Muscle layer of duodenum (tissue), 2 donors: Measurements from ENCODE around the gene GRIN3B.

ENCODE experiments used
- H3K27ac ChIP-seq: one replicate; pipeline ENCODE4 v1.7.0; 2013; ENCODE audit warnings: mild to moderate bottlenecking, low read length
- H3K27me3 ChIP-seq: one replicate; pipeline ENCODE4 v1.7.0; 2013; ENCODE audit warnings: low read depth, mild to moderate bottlenecking, control low read depth, low read length
- H3K36me3 ChIP-seq, 2 donors: one replicate each; pipeline ENCODE4 v1.7.0; 2013; ENCODE audit warnings: low read length in 2 of 2, control low read depth in 1 of 2, mild to moderate bottlenecking in 1 of 2; ENCODE audit not compliant: insufficient read depth in 2 of 2, control insufficient read depth in 1 of 2
- H3K4me1 ChIP-seq, 2 donors: one replicate each; pipeline ENCODE4 v1.7.0; 2013; ENCODE audit warnings: low read length in 2 of 2, mild to moderate bottlenecking in 2 of 2, control low read depth in 1 of 2, moderate library complexity in 1 of 2; ENCODE audit not compliant: insufficient read depth in 2 of 2, control insufficient read depth in 1 of 2
- H3K4me3 ChIP-seq, 2 donors: one replicate each; pipeline ENCODE4 v1.7.0; 2013; ENCODE audit warnings: low read length in 2 of 2, low read depth in 1 of 2, mild to moderate bottlenecking in 1 of 2
- H3K9me3 ChIP-seq, 2 donors: one replicate each; pipeline ENCODE4 v1.7.0; 2013; ENCODE audit warnings: low read length in 2 of 2, control low read depth in 1 of 2, mild to moderate bottlenecking in 1 of 2; ENCODE audit not compliant: control insufficient read depth in 1 of 2
- donor health status: healthy.

GRIN3B gene

GRCh38 chr19:1011831-1012333 lies 11.7 kb downstream of the GRIN3B start:
- H3K36me3 ChIP-seq, result peaks cover 6 to 49% of the 10 kb centered on the region in 2 donors
- peaks cover 7 to 26% of the 10 kb centered on the region in 2 donors for H3K4me1 ChIP-seq
- H3K27me3 ChIP-seq, result no peaks in the 10 kb centered on the region
- no peak overlapping the region for H3K4me3 ChIP-seq
- H3K27ac ChIP-seq, result no peak overlapping the region
- no peaks in the 10 kb centered on the region for H3K9me3 ChIP-seq

DNA sequence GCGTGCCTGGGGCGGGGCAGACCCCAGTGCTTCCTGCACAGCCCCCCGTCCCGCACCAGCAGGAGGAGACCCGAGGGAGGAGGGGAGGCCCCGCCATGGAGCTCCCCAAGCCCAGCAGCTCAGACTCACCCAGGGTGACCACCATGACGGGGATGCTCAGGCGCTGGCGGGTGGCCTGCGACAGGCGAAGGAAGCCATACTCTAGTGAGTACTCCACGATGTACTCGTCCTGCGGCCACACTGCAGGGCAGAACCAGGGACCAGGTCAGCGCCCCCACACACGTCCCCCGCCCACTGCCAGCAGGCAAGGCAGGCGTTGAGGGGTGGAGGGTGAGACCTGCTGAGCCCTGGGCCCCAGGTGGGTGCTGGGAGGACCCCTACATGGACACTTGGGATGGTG lies 12.1 kb downstream of the GRIN3B start:
- Histone ChIP-seq H3K4me3 (no peak overlapping the region), H3K9me3 (no peaks in the 10 kb centered on the region), H3K27ac (no peak overlapping the region), H3K4me1 (peaks cover 7 to 31% of the 10 kb centered on the region in 2 donors), H3K36me3 (peaks cover 6 to 49% of the 10 kb centered on the region in 2 donors), H3K27me3 (no peaks in the 10 kb centered on the region)

DNA sequence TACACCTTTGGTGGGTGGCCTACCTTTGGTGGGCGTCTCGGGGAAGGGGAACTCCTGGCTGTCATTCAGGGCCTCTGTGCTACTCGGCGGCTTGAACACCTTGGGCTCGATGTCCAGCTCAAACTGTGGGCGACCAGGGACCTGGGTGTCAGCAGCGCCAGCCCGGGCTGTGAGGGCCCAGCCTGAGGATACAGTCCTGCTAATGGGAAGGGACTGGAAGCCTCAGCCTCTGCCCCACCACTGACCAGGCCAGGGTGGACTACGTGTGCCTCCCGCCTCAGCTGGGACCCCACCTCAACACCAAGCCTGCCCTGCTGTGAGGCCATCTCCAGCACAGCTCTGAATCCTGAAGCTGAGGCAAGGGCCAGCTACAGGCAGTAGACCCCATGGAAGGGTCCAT lies 13.0 kb downstream of the GRIN3B start:
- Histone ChIP-seq H3K9me3 (no peaks in the 10 kb centered on the region), H3K4me1 (peaks cover 10 to 40% of the 10 kb centered on the region in 2 donors), H3K27ac (no peak overlapping the region), H3K36me3 (peaks cover 6 to 49% of the 10 kb centered on the region in 2 donors), H3K27me3 (no peaks in the 10 kb centered on the region), H3K4me3 (no peak overlapping the region)

DNA sequence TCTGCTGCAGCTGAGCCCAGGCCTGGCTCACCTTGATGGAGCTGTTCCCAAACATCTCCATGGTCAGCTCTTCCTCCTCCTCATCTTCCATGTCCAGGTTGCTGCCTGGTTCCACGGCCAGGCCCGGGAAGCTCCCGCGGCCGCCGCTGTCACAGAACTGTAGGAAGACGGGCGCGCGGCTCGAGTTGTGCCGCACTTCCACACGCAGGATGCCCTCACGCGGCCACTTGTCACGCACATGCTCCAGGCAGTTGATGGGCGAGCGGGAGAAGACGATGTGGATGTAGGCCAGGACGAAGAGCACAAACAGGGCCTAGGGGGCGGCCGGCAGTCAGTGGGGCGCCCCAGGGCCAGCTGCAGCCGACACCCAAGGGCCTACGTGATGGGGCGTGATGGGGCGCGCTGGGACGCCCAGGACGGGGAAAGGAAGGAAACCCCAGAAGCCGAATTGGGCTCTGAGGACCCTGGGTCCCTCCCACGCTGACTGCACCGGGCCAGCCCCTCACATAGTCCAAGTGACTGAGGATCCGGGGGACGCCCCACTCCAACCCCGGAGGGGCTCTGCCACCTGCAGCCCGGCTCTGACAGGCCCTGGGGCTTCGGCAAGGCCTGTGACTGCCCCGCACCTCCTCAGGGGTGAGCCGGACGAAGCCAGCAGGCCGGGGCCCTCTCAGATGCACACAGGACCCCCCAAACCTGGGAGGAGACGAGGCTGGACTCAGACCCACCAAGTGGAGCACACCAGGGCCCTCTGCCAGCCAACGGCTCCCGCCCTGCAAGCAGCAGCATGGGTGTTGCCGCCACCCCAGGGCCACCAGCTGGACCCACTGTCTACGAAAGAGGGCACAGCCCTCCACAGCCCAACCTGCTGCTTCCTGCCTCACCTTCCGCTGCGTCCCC lies 14.2 kb downstream of the GRIN3B start:
- Histone ChIP-seq H3K27me3 (no peaks in the 10 kb centered on the region), H3K9me3 (no peaks in the 10 kb centered on the region), H3K4me1 (peaks cover 11 to 52% of the 10 kb centered on the region in 2 donors), H3K4me3 (no peak overlapping the region), H3K27ac (no peak overlapping the region), H3K36me3 (peaks cover 6 to 46% of the 10 kb centered on the region in 2 donors)

DNA sequence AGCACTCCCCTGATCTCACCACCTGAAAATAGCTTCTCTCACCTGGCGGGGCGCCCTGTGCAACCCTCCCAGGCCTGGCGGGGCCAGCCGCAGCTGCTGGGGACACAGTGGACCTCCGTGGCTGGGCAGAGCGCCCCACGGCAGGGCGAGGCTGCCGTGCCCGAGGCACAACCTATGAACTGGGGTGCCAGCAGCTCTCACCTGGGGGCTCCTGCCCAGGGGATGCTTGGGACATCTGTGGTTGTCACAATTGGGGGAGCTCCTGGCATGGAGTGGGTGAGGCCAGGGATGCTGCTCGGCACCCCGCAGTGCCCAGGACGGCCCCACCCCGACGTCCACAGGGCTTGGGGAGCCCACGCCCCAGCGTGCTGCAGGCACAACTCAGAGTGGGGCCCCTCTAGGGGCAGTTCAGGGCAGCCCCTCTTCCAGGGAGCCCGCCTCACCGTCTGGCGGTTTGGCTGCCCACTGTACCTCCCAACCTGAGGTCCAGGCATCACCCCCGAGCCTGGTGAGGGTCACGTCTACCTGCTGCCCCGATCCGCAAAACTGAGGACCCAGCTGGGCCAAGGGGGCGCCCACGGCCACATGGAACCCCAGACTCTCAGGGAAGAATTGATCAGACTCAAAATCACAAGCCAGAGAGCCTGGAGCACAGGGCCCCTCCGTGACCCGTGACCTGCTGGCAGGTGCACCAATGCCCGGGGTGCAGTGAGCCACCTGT lies 15.0 kb downstream of the GRIN3B start:
- Histone ChIP-seq H3K4me1 (peaks cover 11 to 54% of the 10 kb centered on the region in 2 donors), H3K9me3 (no peaks in the 10 kb centered on the region), H3K4me3 (no peak overlapping the region), H3K36me3 (peaks cover 6 to 39% of the 10 kb centered on the region in 2 donors), H3K27me3 (no peaks in the 10 kb centered on the region), H3K27ac (no peak overlapping the region)

DNA sequence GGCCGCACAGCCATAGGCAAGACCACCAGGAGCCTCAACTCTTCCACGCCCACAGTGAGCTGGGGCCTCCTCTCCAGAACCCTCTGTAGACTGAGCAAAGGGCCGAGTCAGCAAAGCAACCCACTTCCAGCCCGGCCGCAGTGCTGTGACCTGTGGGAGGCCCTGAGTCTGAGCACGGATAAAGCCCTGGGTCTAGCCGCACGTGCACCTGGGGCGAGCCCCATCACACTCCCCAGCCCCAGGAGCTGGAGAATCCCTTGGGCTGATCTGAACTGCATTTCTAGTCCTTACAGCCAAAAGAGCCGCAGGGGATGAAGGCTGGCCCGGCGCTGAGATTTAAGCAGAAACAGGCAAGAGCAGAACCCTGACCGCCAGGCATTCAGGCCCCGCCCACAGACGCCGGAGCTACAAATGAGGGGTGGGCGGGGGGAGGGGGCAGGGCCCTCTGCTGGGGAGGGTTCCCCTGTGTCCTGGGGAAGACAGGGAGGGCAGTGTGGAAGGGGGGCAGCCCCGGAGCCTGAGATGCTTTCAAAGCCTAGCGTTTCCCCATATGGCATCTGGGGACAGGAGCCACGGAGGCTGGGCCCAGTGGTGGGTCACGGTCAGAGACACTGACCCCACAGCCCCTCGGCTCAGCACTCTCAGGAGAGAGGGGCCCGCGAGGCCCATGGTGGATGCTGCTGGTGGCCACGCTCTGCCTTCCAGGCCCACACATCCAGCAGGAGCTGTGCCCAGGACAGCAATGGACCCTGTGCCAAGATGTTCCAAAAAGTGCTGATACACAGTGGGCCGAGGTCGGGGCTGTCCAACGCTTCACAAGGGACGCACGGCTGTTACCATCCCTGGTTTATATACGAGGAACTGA lies 15.8 kb downstream of the GRIN3B start:
- peak overlapping the region in 1 of 2 donors; percentile 17 for H3K4me3 ChIP-seq
- no peaks in the 10 kb centered on the region for H3K9me3 ChIP-seq
- no peaks in the 10 kb centered on the region for H3K27me3 ChIP-seq
- peaks cover 6 to 32% of the 10 kb centered on the region in 2 donors for H3K36me3 ChIP-seq
- peaks cover 11 to 51% of the 10 kb centered on the region in 2 donors for H3K4me1 ChIP-seq
- H3K27ac ChIP-seq, result no peak overlapping the region

DNA sequence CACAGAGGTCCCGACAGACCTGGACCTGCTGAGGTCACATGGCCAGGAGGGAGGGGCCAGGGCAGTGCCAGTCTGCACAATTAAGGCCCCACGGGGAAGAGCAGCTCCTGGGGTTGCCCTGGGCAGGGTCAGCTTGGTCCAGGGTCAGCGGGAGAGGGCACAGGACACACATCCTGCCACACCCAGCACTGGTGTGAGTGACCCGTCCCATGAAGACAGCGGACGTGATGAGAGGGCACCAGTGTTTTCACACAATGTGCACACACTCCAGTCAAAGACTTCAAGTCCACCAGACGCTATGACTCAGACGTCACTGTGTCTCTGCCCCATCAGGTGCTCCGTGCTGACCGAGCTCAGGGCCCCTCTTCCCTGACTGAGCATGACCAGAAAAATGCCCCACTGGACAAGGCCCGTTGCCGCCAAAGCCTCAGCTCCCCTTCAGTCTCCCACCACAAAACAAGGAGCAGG lies 16.5 kb downstream of the GRIN3B start:
- Histone ChIP-seq H3K4me1 (peaks cover 11 to 51% of the 10 kb centered on the region in 2 donors), H3K9me3 (no peaks in the 10 kb centered on the region), H3K4me3 (peak overlapping the region in 1 of 2 donors; percentile 17), H3K27ac (no peak overlapping the region), H3K27me3 (no peaks in the 10 kb centered on the region), H3K36me3 (peaks cover 6 to 26% of the 10 kb centered on the region in 2 donors)

DNA sequence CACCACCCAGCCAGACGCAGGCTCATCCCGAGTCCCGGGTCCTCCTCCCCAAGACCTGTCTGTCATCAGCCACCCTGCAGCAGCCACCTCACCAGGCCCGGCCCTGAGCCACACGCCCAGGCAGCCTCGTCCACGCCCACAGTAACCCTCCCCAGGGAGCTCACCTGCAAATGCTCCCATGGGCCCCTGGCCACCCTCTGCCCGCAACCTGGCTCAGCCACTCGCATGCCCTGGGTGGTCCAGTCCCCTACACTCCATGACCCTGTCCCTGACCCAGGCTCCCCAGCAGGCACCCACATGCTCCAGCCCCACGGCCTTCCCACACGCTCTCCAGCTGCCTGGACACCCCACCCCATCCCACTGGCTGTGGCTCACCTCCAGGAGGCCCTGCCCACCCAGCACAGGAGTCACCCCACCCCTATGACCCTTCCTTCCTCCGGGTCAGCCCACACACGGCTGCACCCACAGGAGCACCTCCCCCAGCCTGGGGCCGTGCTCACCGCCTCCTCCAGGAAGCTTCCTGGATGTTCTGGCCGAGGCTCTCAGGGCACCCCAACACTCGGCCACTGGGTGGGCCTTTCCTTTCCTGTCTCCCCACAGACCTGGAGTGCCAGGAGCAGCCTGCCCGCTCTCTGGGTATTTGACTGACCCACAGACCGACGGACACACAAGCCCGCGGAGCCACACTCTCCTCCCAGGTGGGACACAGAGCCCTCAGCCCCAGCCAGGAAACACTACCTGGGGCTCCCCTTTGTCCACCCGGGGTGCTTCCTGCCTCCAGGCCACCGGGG lies 17.1 kb downstream of the GRIN3B start:
- H3K27ac ChIP-seq, result no peak overlapping the region
- peaks cover 11 to 51% of the 10 kb centered on the region in 2 donors for H3K4me1 ChIP-seq
- H3K36me3 ChIP-seq, result peaks cover 6 to 19% of the 10 kb centered on the region in 2 donors
- H3K27me3 ChIP-seq, result no peaks in the 10 kb centered on the region
- H3K4me3 ChIP-seq, result peak overlapping the region in 1 of 2 donors; percentile 17
- H3K9me3 ChIP-seq, result no peaks in the 10 kb centered on the region

DNA sequence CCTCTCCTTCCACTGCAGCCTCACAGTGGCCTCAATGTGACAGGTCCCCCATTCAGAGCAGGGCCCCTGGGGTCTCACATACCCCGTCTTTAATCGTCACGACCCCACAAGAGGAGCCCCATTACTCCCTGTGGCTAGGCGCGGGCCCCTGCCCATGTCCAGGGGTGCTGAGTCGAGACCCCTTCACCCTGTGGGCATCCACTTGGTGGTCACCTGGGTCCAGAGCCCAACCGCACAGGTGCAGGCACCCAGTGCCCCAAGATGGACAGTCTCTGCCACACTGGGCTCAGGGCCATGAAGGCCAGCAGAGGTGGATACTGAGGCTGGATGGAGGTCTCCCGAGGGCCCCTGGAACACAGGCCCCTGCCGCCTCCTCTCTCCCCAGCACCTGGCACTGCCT lies 17.7 kb downstream of the GRIN3B start:
- Histone ChIP-seq H3K36me3 (peaks cover 5 to 14% of the 10 kb centered on the region in 2 donors), H3K4me3 (no peak overlapping the region), H3K27ac (no peak overlapping the region), H3K9me3 (no peaks in the 10 kb centered on the region), H3K4me1 (peaks cover 11 to 55% of the 10 kb centered on the region in 2 donors), H3K27me3 (no peaks in the 10 kb centered on the region)

DNA sequence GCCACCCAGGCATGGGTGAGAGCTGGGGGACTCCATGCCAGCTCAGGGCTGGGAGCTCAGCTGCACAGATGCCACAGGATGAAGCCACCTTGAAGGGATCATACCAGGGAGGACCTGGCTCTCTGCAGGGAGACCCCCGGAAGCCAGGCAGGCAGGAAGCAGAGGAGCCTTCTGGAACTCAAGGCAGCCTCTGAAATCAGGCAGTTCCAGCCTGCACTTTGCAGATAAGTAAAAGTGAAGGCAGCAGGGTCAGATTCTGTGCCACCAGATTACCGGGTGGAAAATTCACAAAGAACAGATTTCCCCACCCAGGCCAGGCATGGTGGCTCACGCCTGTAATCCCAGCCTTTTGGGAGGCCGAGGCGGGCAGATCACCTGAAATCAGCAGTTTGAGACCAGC lies 18.2 kb downstream of the GRIN3B start:
- peaks cover 11 to 55% of the 10 kb centered on the region in 2 donors for H3K4me1 ChIP-seq
- no peak overlapping the region for H3K4me3 ChIP-seq
- no peak overlapping the region for H3K27ac ChIP-seq
- peaks cover under 1 to 9% of the 10 kb centered on the region in 2 donors for H3K36me3 ChIP-seq
- H3K9me3 ChIP-seq, result no peaks in the 10 kb centered on the region
- H3K27me3 ChIP-seq, result no peaks in the 10 kb centered on the region
